ENCODE data around the gene SARS2.
"Not testable (repeated sequence)": the region's sequence is repeated elsewhere in the genome, so short reads cannot be mapped to it uniquely, and the experiment has no call there.

Gene SARS2

GRCh38 chr19:38892841-38893240 is 37.7 kb downstream of the SARS2 start:
- no peak for DNase-seq (ENCODE audit: low read depth, low spot score)

- DNase-seq (ENCODE audit: low read depth, low spot score) = no peak
These were observed 38.8 kb downstream of the SARS2 start for GRCh38 chr19:38891771-38892170.

- DNase-seq (ENCODE audit: low read depth, low spot score) = no peak
These were observed 39.9 kb downstream of the SARS2 start for GRCh38 chr19:38890686-38891085.

- DNase-seq (ENCODE audit: low read depth, low spot score) = no peak
These were observed 40.8 kb downstream of the SARS2 start for GRCh38 chr19:38889803-38890202.

- DNase-seq (ENCODE audit: low read depth, low spot score) = no peak
These were observed 41.7 kb downstream of the SARS2 start for GRCh38 chr19:38888876-38889275.

GRCh38 chr19:38884691-38885090 is 45.9 kb downstream of the SARS2 start:
- DNase-seq (ENCODE audit: low read depth, low spot score) = not testable (repeated sequence)

- DNase-seq (ENCODE audit: low read depth, low spot score) = no peak
These were observed 47.3 kb downstream of the SARS2 start for GRCh38 chr19:38883286-38883685.

GRCh38 chr19:38880882-38881609 is 49.5 kb downstream of the SARS2 start:
- no peak for DNase-seq (ENCODE audit: low read depth, low spot score)

- no peak for DNase-seq (ENCODE audit: low read depth, low spot score)
These were observed 50.3 kb downstream of the SARS2 start for GRCh38 chr19:38880076-38880881.

GRCh38 chr19:38879400-38879751 is 51.2 kb downstream of the SARS2 start:
- DNase-seq (ENCODE audit: low read depth, low spot score) = no peak

- DNase-seq (ENCODE audit: low read depth, low spot score) = no peak
These were observed 51.8 kb downstream of the SARS2 start for GRCh38 chr19:38878575-38879399.

- no peak for DNase-seq (ENCODE audit: low read depth, low spot score)
These were observed 52.6 kb downstream of the SARS2 start, which contains the start of gene RINL for GRCh38 chr19:38877781-38878574. Gene RINL (minus strand): TSS chr19:38878275. CDS start chr19:38876742, 1,533 bp downstream.

- no peak for DNase-seq (ENCODE audit: low read depth, low spot score)
These were observed 54.7 kb downstream of the SARS2 start for GRCh38 chr19:38875656-38876395.

GRCh38 chr19:38873400-38873799 is 57.2 kb downstream of the SARS2 start:
- not testable (repeated sequence) for DNase-seq (ENCODE audit: low read depth, low spot score)

- no peak for DNase-seq (ENCODE audit: low read depth, low spot score)
These were observed 60.0 kb downstream of the SARS2 start for GRCh38 chr19:38870612-38871011.

- no peak for DNase-seq (ENCODE audit: low read depth, low spot score)
These were observed 60.5 kb downstream of the SARS2 start for GRCh38 chr19:38869836-38870607.

- DNase-seq (ENCODE audit: low read depth, low spot score) = no peak
These were observed 61.3 kb downstream of the SARS2 start for GRCh38 chr19:38869160-38869835.

- no peak for DNase-seq (ENCODE audit: low read depth, low spot score)
These were observed 62.0 kb downstream of the SARS2 start for GRCh38 chr19:38868551-38868950.

- no peak for DNase-seq (ENCODE audit: low read depth, low spot score)
These were observed 63.3 kb downstream of the SARS2 start for GRCh38 chr19:38867171-38867780.
